H7 (cell line): ENCODE data around the gene BPTF. TPM values are rescaled to one million over a fixed set of nuclear protein-coding genes. Genes with fewer than 3 reads are reported as not detected.
"Not testable (repeated sequence)": the region's sequence is repeated elsewhere in the genome, so short reads cannot be mapped to it uniquely, and the experiment has no call there.

Source experiments
- DNase-seq: peaks from one replicate; pipeline ENCODE4 v3.0.0; 2012
- H3K27me3 ChIP-seq: 2 replicates; pipeline ENCODE4 v1.6.0; 2011; ENCODE audit warnings: mild to moderate bottlenecking, low read length; ENCODE audit not compliant: control insufficient read depth, insufficient read depth
- H3K36me3 ChIP-seq: replicated peaks from 2 replicates; pipeline ENCODE4 v1.5.1; 2011; ENCODE audit warnings: low read length; ENCODE audit not compliant: control insufficient read depth, insufficient read depth
- H3K4me3 ChIP-seq: 2 replicates; pipeline ENCODE4 v1.5.1; 2011; ENCODE audit warnings: low read depth, mild to moderate bottlenecking, control low read depth, low read length, moderate library complexity; ENCODE audit not compliant: insufficient read depth
- total RNA-seq: library from RNA; depleted of rRNA; stranded (reverse); fragments of >200 nt; shearing (Covaris generic); gene quantifications from 2 replicates; pipeline ENCODE4 v1.2.3, GENCODE V29; 2014

The BPTF gene
- total RNA-seq, 1 experiment from 2014 or later: 52.2 TPM

DNA sequence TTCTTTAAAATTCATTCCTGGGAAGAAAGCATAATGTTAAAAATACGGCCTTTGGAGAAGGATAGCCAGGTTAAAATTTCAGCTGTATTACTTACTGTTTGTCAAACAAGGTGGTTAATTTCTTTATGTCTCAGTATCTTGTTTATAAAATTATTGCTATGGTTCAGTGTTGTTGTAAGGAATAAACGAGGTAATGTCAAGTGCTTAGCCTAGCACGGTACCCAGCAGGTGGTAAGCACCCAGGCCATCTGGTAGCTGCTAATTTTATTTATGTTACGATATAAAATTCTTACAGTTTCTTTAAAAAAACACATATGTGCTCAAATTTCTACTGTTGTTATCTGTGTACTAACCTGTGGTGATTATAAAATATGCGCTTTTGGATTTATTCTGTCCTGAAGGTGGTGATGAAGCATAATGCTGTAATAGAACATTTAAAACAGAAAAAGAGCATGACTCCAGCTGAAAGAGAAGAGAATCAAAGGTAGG lies 122.1 kb downstream of the BPTF start:
- H3K4me3 ChIP-seq: no peak overlapping the region
- peaks cover 58% of the 10 kb centered on the region for H3K36me3 ChIP-seq
- DNase-seq: no peak
- H3K27me3 ChIP-seq: no peaks in the 10 kb centered on the region

DNA sequence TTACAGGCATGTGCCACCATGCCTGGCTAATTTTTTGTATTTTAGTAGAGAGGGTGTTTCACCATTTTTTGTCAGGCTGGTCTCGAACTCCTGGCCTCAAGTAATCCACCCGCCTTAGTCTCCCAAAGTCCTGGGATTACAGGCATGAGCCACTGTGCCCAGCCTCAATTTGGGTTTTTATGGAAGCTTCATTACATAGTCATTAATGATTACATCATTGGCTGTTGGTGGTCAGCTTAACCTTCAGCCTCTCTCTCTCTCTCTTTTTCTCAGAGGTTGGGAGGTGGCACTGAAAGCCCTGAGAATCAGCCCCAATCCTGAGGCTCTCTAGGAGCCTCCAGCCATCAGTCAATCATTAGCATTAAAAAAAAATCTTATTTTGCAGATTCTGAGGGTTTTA lies 125.6 kb downstream of the BPTF start:
- H3K4me3 ChIP-seq: no peak overlapping the region
- DNase-seq: no peak
- no peaks in the 10 kb centered on the region for H3K27me3 ChIP-seq
- H3K36me3 ChIP-seq: peaks cover 37% of the 10 kb centered on the region

DNA sequence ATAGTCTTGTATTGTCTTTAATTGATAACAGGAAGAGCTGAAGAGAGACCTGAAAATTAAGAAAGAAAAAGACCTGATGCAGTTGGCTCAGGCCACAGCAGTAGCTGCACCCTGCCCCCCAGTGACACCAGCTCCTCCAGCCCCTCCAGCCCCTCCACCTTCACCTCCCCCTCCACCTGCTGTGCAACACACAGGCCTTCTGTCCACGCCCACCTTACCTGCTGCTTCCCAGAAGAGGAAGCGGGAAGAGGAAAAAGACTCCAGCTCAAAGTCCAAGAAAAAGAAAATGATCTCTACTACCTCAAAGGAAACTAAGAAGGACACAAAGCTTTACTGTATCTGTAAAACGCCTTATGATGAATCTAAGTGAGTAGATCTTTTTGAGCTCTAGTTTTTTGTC lies 134.2 kb downstream of the BPTF start:
- H3K27me3 ChIP-seq: no peaks in the 10 kb centered on the region
- H3K36me3 ChIP-seq: peaks cover 14% of the 10 kb centered on the region
- no peak overlapping the region for H3K4me3 ChIP-seq
- peak; percentile 65 for DNase-seq

DNA sequence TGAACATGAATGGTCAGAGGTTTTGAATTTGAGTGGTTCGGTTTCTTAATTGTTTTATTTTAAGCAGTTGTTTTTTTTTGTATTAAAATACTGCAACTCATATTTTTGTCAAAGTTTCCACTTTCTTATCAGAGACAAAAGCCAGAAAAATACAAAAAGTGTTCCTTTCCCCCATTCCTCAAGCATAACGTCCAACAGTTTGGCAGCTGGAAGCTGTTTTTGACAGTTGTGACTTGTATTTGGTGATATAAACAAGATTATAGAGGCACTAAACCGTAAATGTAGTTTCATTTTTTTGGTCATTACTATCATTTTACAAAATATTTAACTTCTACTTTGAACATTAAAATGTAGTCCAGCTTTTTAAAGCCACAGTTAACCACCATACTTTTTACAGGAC lies 135.0 kb downstream of the BPTF start:
- not testable (repeated sequence) for DNase-seq, H3K4me3 ChIP-seq, H3K27me3 ChIP-seq
- H3K36me3 ChIP-seq: peaks cover 13% of the 10 kb centered on the region

DNA sequence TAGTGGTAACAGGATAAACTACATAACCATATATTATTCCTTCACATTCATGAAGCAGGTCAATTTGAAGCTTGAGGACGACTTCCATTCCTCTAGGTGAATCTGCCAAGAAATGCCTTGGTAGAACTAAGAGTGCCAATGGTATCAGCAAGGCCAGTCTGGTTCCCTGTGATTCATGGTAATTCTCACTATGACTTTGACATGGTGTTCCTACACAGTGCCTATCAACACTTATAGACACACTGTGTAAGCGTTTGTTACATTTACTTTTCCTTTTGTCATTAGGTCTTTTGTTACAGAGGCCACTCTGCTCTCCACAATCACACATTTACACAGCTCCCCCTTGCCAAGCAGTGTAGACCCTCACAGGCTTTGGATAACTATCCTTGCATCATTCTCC lies 136.9 kb downstream of the BPTF start:
- peaks cover 17% of the 10 kb centered on the region for H3K36me3 ChIP-seq
- not testable (repeated sequence) for H3K4me3 ChIP-seq, DNase-seq, H3K27me3 ChIP-seq

DNA sequence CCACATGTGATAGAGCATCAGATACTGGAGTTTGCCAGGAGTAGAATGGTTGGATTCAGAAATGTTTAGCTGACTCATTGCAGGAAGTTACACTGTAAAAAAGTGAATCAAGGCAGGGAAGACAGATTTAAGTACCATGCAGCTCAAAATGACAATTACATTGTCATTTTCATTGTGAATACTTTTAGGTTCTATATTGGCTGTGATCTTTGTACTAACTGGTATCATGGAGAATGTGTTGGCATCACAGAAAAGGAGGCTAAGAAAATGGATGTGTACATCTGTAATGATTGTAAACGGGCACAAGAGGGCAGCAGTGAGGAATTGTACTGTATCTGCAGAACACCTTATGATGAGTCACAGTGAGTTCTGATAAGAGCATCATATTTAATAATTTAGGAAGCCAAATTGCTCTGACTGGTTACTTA lies 137.9 kb downstream of the BPTF start:
- not testable (repeated sequence) for H3K27me3 ChIP-seq, H3K4me3 ChIP-seq
- peak; percentile 36 for DNase-seq
- H3K36me3 ChIP-seq: peaks cover 17% of the 10 kb centered on the region

DNA sequence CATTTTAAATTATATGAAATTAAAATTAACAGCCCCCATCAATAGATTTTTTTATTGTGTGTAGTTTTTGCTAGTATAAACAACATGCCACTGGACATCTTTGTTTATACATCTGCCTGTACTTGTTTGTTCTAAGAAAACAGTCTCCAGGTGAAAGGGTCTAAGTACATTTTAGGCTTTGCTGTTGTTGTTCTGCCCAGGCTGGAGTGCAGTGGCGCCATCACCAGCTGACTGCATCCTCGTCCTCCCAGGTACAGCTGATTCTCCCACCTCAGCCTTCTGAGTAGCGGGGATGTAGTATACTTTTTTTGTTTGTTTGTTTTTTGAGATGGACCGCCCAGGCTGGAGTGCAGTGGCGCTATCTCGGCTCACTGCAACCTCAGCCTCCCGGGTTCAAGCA lies 145.5 kb downstream of the BPTF start:
- no peaks in the 10 kb centered on the region for H3K27me3 ChIP-seq
- no peak overlapping the region for H3K4me3 ChIP-seq
- DNase-seq: no peak
- H3K36me3 ChIP-seq: peaks cover 3% of the 10 kb centered on the region

DNA sequence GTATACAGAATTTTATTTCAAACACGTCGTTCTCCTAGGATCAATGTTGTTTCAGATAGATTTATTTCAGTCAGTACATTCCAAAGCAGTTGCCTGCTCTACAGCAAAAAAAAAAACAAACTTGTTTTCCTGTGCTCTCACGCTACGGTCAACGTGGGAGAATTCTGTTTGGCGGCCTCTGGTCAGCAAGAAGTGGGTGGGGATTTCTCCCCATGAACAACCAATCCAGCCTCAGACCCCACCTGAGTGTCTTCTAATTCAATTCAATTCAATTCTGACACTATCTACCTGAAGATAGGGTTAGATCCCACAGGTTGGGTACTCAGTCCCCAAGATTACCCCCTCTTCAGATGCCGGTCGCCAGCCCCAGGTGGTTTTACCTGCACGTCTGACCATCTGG lies 148.9 kb downstream of the BPTF start:
- H3K27me3 ChIP-seq: no peaks in the 10 kb centered on the region
- DNase-seq: peak; percentile 40
- peak overlapping the region; percentile 47 for H3K4me3 ChIP-seq
- no peaks in the 10 kb centered on the region; the same call in none of the 2 replicates for H3K36me3 ChIP-seq

DNA sequence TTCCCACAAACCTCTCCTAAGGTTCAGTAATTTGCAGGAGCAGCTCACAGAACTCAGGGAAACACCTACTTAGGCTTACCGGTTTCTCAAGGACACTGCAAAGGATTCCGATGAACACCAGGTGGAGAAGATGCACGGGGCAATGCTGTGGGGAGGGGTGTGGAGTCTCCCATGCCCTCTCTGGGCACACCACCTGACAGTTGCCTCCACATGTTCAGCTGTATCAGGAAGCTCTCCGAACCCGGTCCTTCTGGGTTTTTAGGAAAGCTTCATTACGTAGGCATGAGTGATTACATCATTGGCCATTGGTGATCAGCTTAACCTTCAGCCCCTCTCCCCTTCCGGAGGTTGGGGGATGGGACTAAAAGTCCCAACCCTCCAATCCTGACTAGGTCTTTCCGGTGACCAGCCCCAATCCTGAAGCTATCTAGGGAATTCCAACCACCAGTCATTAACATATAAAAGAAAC lies 149.3 kb downstream of the BPTF start:
- DNase-seq: peak; percentile 80
- Histone ChIP-seq H3K36me3 (no peaks in the 10 kb centered on the region; the same call in none of the 2 replicates), H3K4me3 (peak overlapping the region; percentile 47), H3K27me3 (no peaks in the 10 kb centered on the region)

DNA sequence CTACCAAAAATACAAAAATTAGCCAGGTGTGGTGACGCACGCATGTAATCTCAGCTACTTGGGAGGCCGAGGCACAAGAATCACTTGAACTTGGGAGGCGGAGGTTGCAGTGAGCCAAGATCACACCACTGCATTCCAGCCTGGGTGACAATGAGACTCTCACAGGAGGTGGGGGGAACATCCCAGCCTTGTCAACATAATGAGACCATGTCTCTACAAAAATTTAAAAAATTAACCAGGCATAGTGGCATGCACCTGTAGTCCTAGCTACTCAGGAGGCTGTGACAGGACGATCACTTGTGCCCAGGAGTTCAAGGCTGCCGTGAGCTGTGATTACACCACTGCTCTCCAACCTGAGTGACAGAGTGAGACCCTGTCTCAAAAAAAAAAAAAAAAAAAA lies 151.0 kb downstream of the BPTF start:
- not testable (repeated sequence) for H3K27me3 ChIP-seq, H3K36me3 ChIP-seq, DNase-seq, H3K4me3 ChIP-seq

DNA sequence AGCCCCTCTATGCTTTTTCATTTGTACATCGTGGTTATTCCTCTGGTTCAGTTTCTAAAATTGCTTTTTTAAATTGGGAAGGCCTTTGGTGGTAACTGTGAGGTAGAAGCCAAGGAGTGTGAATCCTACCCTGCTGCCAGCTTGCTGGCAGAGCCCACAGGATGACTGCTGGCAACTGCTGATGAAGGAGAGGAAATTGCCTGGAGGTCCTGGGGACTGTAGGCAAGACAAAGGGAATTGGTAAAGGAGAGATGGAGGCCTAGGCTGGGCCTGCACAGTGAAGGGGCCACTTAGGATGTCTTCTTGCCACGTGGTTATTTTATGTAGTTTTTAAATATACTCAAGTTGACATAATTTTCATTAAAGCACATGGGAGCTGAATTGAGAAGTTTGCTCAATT lies 155.2 kb downstream of the BPTF start:
- H3K27me3 ChIP-seq: no peaks in the 10 kb centered on the region
- DNase-seq: no peak
- H3K4me3 ChIP-seq: no peak overlapping the region
- no peaks in the 10 kb centered on the region; the same call in 1 of the 2 replicates for H3K36me3 ChIP-seq

DNA sequence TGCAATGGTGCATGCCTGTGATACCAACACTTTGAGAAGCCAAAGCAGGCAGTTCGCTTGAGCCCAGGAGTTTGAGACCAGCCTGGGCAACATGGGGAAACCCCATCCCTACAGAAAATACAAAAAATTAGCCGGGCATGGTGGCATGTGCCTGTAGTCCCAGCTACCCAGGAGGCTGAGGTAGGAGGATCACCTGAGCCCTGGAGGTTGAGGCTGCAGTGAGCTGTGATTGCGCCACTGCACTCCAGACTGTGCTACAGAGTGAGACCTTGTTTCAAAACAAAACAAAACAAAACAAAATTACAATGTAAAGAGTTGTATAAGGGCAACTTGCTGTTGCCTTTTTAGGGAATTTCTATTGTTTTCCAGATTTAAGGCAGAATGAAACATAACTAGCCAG lies 155.6 kb downstream of the BPTF start:
- DNase-seq: not testable (repeated sequence)

DNA sequence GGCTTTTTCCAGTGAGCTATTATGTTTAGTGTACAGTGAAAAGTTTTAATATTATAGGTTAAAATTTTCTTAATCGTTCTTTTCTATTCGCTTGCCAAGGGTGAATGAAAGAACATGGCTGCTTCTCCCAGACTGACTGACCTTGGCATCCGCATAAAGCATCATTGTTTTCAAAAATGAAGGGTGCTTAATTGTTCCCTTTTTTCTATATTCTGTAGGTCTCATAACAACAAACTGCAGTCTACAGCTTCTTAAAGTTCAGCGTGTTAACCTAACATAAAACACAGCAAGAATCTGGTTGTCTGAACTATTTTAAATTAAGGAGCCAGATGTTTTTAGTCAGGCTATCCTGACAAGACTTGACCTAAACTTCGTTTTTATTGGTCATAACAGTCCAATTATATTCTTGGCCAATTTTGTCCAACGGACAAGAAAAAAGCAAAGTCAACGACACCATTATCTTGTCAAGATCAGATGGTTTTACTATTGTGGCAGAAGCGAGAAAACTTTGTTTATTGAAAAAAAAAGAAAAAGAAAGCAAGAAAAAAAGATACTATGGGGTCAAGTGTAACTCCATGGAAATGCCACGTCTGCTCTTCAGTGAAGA lies 156.8 kb downstream of the BPTF start:
- DNase-seq: no peak
- H3K4me3 ChIP-seq: no peak overlapping the region
- H3K27me3 ChIP-seq: no peaks in the 10 kb centered on the region
- H3K36me3 ChIP-seq: no peaks in the 10 kb centered on the region; the same call in 1 of the 2 replicates

More for the DNA sequence above, 155.6 kb downstream of the BPTF start:
- not testable (repeated sequence) for H3K4me3 ChIP-seq, H3K27me3 ChIP-seq, H3K36me3 ChIP-seq

DNA sequence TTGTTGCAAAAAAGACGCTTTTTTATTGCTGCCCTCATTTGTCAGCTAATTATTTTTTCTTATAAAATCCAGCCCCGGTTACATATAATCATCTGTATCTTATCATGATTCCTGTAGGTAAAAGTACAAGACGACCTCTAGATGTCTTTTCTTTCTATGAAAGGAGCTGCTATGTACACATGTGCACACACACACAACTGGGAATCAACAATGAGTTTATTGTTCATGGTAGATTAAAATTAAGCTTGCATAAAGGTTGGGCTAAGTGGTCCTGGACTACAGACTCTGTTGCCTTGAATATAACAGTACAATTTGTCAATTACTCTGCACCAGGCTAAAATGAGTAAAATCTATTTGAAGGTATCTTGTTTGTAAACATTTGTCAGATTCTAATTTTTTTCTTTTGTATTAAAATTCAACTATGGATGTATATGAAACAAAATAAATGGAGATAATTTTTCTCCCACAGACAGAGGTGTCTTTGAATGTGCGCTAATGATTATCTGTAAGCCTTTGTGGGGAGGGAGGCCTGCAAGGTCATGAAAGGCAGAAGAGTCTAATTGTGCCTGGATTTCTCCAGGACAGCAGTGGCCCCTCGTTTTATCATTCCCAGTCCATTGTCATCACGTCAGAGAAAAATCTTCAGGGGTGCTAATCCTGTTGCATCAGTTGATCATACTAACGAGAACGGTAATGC lies 157.5 kb downstream of the BPTF start:
- Histone ChIP-seq H3K36me3 (no peaks in the 10 kb centered on the region), H3K27me3 (no peaks in the 10 kb centered on the region), H3K4me3 (no peak overlapping the region)
- DNase-seq: no peak

DNA sequence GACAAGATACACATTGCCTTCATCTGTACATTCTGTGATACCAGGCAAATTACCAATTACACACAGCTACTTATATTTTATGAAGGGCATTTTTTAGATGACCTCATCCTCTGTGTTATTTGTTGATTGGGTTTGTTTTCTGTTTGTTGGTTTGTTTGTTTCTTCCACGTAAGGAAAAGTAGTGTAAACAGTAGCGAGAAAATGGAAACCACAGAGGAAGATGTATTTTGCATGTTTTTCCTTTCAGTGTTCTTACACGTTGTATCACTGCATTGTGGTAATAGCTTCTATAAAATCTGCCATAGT lies 158.0 kb downstream of the BPTF start:
- DNase-seq: no peak
- Histone ChIP-seq H3K27me3 (no peaks in the 10 kb centered on the region), H3K36me3 (no peaks in the 10 kb centered on the region), H3K4me3 (no peak overlapping the region)
